Progenitor cell of endocrine pancreas (in vitro differentiated cells): Measurements from ENCODE around the gene CRISPLD2. TPM values are rescaled to one million over a fixed set of nuclear protein-coding genes. Genes with fewer than 3 reads are reported as not detected.

Experiments used
- DNase-seq: peaks from one replicate; pipeline ENCODE4 v3.0.0; 2021; ENCODE audit warnings: low spot score; ENCODE audit not compliant: unreplicated experiment
- H3K27ac Mint-ChIP-seq: 2 replicates; pipeline ENCODE4 v1.8.0; 2021; ENCODE audit warnings: mild to moderate bottlenecking, moderate library complexity, mixed read lengths
- H3K27me3 Mint-ChIP-seq: 2 replicates; pipeline ENCODE4 v1.8.0; 2021; ENCODE audit warnings: mixed read lengths
- H3K36me3 Mint-ChIP-seq: 2 replicates; pipeline ENCODE4 v1.8.0; 2022; ENCODE audit warnings: mixed read lengths; ENCODE audit not compliant: insufficient read depth
- H3K4me1 Mint-ChIP-seq: 2 replicates; pipeline ENCODE4 v1.8.0; 2021; ENCODE audit warnings: low read depth, mixed read lengths
- H3K4me3 Mint-ChIP-seq: 2 replicates; pipeline ENCODE4 v1.8.0; 2021; ENCODE audit warnings: low read depth, mild to moderate bottlenecking, moderate library complexity, mixed read lengths
- H3K9me3 Mint-ChIP-seq: 2 replicates; pipeline ENCODE4 v1.8.0; 2021; ENCODE audit warnings: low read depth, mixed read lengths
- CTCF ChIP-seq: fragments of 200-600 bp; sonication (generic); IDR thresholded peaks from one replicate; pipeline ENCODE4 v1.5.0; 2021; ENCODE audit warnings: antibody characterized with exemption, mild to moderate bottlenecking; ENCODE audit not compliant: unreplicated experiment
- long read RNA-seq: library from polyadenylated mRNA; unstranded; transcript quantifications from one replicate; pipeline ENCODE4 v2.0.0, GENCODE V29; 2020
- total RNA-seq: library from RNA; stranded (reverse); gene quantifications from 2 replicates; pipeline ENCODE4 v1.2.1, GENCODE V29; 2021

CRISPLD2 gene
- 10.0 and 11.0 TPM in 2 replicates for total RNA-seq
- long read RNA-seq, full-length matches to known transcripts: 1 of 12 reads
- long read RNA-seq, partial matches to known transcripts: 2 of 12 reads
- long read RNA-seq, other reads (novel, unspliced or antisense): 9 of 12 reads

GRCh38 chr16:84819644-84820304 lies at the start of gene CRISPLD2:
CRISPLD2 (plus strand) TSS chr16:84819985; CDS start chr16:84838496, 18,511 bp downstream.
- no peaks in the 10 kb centered on the region for H3K36me3 Mint-ChIP-seq
- H3K9me3 Mint-ChIP-seq: no peaks in the 10 kb centered on the region
- H3K4me1 Mint-ChIP-seq: peaks cover 4% of the 10 kb centered on the region
- peaks cover 85% of the 10 kb centered on the region for H3K27me3 Mint-ChIP-seq
- DNase-seq: peak; percentile 94
- no peak for TF ChIP-seq CTCF
- peak within 1 kb of the TSS; percentile 65 for H3K4me3 Mint-ChIP-seq
- no peak within 1 kb of the TSS for H3K27ac Mint-ChIP-seq

- no peaks in the 10 kb centered on the region for H3K27me3 Mint-ChIP-seq
- H3K4me1 Mint-ChIP-seq: no peaks in the 10 kb centered on the region
- H3K27ac Mint-ChIP-seq: peak overlapping the region; percentile 49
- no peak for TF ChIP-seq CTCF
- H3K9me3 Mint-ChIP-seq: no peaks in the 10 kb centered on the region
- no peak for DNase-seq
- peaks cover 37% of the 10 kb centered on the region for H3K36me3 Mint-ChIP-seq
- H3K4me3 Mint-ChIP-seq: no peak overlapping the region
Observed at GRCh38 chr16:84773312-84773711, 46.5 kb upstream of the CRISPLD2 start.

- no peak for TF ChIP-seq CTCF
- H3K4me3 Mint-ChIP-seq: no peak overlapping the region
- peak overlapping the region; percentile 11 for H3K27ac Mint-ChIP-seq
Observed at GRCh38 chr16:84774810-84775209, 45.0 kb upstream of the CRISPLD2 start.

GRCh38 chr16:84775262-84775810 lies 44.4 kb upstream of the CRISPLD2 start:
- Mint-ChIP-seq H3K4me3 (no peak overlapping the region), H3K9me3 (no peaks in the 10 kb centered on the region), H3K36me3 (peaks cover 38% of the 10 kb centered on the region), H3K4me1 (no peaks in the 10 kb centered on the region), H3K27ac (no peak overlapping the region), H3K27me3 (no peaks in the 10 kb centered on the region)
- DNase-seq: no peak
- TF ChIP-seq CTCF: no peak

More at GRCh38 chr16:84774810-84775209, 45.0 kb upstream of the CRISPLD2 start:
- Mint-ChIP-seq H3K36me3 (peaks cover 36% of the 10 kb centered on the region), H3K9me3 (no peaks in the 10 kb centered on the region), H3K27me3 (no peaks in the 10 kb centered on the region), H3K4me1 (no peaks in the 10 kb centered on the region)
- DNase-seq: no peak

- H3K4me1 Mint-ChIP-seq: no peaks in the 10 kb centered on the region
- H3K27ac Mint-ChIP-seq: no peak overlapping the region
- H3K36me3 Mint-ChIP-seq: peaks cover 38% of the 10 kb centered on the region
- DNase-seq: no peak
- H3K9me3 Mint-ChIP-seq: no peaks in the 10 kb centered on the region
- H3K4me3 Mint-ChIP-seq: no peak overlapping the region
- TF ChIP-seq CTCF: no peak
- H3K27me3 Mint-ChIP-seq: no peaks in the 10 kb centered on the region
Observed at GRCh38 chr16:84777435-84777834, 42.4 kb upstream of the CRISPLD2 start.
